DOHH2 (cell line): Measurements from ENCODE around the gene SYT1.

ENCODE experiments used
- EZH2phosphoT487 ChIP-seq: fragments of 200-600 bp; sonication (generic); IDR thresholded peaks from 2 replicates; pipeline ENCODE4 v1.6.1; 2017; ENCODE audit warnings: borderline replicate concordance, mild to moderate bottlenecking, antibody characterized with exemption, low read length, moderate library complexity, mixed read lengths
- TF ChIP-seq, protein P1 (sequence below): fragments of 200-600 bp; sonication (generic); IDR thresholded peaks from one replicate; pipeline ENCODE4 v1.5.1; 2014; ENCODE audit warnings: antibody characterized with exemption, mild to moderate bottlenecking, low read depth, low read length; ENCODE audit not compliant: poor library complexity, severe bottlenecking

DNA sequence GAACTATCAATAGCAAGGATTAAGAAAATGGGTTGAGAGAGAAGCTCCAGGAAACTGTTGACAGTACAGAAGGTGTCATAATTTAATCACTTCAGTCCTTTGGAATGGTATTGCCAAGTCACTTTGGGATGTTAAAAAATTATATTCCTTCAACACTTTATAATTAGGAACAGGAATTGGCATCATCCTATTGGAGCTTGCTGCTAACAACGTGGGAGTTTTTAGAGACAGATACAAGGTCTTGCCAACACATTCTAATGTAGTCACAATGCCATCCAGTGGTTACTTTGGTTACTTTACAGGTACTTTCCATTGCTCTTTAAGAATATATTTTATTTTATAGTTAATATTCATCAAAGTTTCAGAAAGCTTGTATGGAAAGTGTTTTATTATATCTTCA lies 310.1 kb downstream of the SYT1 start:
- TF ChIP-seq, protein P1, sequence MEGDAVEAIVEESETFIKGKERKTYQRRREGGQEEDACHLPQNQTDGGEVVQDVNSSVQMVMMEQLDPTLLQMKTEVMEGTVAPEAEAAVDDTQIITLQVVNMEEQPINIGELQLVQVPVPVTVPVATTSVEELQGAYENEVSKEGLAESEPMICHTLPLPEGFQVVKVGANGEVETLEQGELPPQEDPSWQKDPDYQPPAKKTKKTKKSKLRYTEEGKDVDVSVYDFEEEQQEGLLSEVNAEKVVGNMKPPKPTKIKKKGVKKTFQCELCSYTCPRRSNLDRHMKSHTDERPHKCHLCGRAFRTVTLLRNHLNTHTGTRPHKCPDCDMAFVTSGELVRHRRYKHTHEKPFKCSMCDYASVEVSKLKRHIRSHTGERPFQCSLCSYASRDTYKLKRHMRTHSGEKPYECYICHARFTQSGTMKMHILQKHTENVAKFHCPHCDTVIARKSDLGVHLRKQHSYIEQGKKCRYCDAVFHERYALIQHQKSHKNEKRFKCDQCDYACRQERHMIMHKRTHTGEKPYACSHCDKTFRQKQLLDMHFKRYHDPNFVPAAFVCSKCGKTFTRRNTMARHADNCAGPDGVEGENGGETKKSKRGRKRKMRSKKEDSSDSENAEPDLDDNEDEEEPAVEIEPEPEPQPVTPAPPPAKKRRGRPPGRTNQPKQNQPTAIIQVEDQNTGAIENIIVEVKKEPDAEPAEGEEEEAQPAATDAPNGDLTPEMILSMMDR = no peak
- TF ChIP-seq EZH2phosphoT487 = no peak
